ENCODE data around the gene GNB1L. TPM values are rescaled to one million over a fixed set of nuclear protein-coding genes. Genes with fewer than 3 reads are reported as not detected.

GNB1L gene
- total RNA-seq, 1 donor: 5.2 TPM

DNA sequence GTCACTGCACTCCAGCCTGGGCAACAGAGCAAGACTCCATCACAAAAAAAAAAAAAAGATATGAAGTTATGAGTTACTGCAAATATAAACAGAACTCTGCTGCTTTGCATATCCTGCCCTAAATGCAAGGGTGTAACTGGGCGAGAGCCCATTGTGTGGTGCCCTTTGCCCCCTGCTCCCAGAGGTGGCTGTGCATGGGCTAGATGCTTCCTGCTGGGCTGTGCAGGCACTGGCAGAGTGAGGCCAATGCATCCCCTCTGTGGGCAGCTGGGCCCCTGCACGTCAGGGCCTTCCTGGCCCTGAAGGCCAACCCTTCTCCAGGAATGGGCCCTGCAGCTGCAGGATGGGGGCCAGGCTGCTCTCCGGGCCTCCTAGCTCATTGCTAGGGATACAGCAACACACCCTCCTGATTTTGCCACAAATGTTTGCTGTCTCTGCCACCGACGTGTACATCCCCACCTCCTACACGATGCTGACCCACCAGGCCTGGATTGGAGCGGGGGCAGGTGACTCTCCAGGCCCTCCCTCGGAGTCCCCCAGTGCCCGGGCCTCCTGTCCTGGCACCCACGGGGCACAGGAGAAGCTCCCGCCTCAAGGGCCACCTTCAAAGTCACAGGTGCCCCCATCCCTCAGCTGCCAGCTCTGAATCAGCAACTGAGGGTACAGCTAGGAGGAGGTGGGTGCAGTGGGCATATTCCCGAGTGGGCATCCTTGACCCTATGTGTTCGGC is 46.2 kb upstream of the GNB1L start:
- TF ChIP-seq, protein P1, sequence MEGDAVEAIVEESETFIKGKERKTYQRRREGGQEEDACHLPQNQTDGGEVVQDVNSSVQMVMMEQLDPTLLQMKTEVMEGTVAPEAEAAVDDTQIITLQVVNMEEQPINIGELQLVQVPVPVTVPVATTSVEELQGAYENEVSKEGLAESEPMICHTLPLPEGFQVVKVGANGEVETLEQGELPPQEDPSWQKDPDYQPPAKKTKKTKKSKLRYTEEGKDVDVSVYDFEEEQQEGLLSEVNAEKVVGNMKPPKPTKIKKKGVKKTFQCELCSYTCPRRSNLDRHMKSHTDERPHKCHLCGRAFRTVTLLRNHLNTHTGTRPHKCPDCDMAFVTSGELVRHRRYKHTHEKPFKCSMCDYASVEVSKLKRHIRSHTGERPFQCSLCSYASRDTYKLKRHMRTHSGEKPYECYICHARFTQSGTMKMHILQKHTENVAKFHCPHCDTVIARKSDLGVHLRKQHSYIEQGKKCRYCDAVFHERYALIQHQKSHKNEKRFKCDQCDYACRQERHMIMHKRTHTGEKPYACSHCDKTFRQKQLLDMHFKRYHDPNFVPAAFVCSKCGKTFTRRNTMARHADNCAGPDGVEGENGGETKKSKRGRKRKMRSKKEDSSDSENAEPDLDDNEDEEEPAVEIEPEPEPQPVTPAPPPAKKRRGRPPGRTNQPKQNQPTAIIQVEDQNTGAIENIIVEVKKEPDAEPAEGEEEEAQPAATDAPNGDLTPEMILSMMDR (IDR thresholded peaks at IDR 0.05; ENCODE audit: insufficient read depth, low read depth, low read length): no peak
- DNase-seq (ENCODE audit: low read depth): no peak
- no peak overlapping the region for H3K4me3 ChIP-seq (ENCODE audit: low read depth, low read length)

DNA sequence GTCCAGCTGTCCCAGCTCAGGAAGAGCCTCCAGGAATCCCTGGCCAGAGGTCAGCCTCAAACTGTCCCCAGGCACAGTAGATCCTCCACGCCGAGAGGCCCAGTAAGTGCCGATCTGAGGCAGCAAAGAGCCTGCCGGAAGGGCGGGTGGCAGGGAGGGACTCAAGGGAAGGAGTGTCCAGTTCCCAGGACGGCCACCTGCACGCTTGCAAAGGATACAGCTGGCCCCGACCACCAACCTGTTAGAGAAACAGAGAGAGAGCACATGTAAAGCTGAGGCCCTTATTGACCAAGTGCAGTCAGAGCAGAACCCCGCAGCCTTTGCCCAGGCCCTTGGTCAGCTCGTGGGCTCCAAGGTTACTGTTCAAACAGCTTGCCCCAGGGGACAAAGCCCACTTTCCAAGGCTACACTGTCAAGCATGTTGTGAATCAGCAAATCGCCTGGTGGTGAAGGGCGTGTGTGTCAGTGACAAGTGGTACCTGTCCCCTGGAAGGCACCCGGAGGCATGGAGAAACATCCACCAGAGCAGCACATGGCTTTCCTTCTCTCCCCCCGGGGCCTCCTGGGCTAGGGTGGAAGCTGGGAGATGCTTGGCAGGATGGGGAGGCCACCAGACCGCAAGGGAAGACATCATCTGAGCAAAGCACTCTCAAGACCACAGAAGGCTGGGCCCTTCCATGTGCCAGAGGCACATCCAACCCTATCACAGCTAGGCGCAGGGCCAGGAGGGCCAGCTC is 44.3 kb upstream of the GNB1L start:
- no peak overlapping the region for H3K4me3 ChIP-seq (ENCODE audit: low read depth, low read length)
- no peak for DNase-seq (ENCODE audit: low read depth)
- TF ChIP-seq, protein P1 (IDR thresholded peaks at IDR 0.05; ENCODE audit: insufficient read depth, low read depth, low read length): no peak

DNA sequence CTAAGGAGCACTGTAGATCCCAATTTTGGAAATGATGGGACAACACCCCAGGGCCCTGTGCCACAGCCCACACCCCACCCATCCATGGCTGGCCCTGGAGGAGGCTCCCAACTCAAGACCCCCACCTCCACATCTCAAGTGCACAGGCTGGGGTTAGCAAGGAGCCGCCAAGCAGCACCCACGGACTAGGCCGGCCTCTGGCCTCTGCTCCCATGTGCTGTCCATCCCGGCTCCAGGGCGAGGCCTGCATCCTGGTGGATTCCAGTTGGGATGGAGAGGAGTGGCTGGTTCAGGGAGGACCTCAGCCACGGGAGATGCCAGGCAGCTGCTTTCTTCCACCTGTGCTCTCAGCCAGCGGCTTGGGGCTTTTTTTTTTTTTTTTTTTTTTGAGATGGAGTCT is 43.5 kb upstream of the GNB1L start:
- DNase-seq (ENCODE audit: low read depth): no peak
- TF ChIP-seq, protein P1 (IDR thresholded peaks at IDR 0.05; ENCODE audit: insufficient read depth, low read depth, low read length): no peak
- H3K4me3 ChIP-seq (ENCODE audit: low read depth, low read length): no peak overlapping the region

DNA sequence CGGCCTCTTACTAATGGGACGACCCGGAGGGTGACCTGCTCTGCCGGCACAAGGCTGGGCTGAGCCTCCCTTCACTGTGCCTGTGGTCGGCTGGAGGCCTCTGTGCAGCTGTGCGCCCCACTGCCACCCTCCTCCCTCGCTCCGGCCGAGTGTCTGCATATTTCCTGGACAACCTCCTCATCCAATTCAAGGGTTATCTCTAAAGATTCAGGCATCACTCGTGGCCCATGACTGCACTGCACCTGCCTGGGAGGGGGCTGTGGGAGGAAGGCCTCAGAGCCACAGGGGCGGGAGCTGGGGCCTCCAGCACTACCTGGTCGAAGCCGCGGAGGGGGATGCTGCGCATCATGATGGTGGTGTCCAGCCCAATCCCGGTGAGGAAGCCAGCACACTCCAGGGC is 43.1 kb upstream of the GNB1L start:
- DNase-seq (ENCODE audit: low read depth): no peak
- H3K4me3 ChIP-seq (ENCODE audit: low read depth, low read length): no peak overlapping the region
- TF ChIP-seq, protein P1 (IDR thresholded peaks at IDR 0.05; ENCODE audit: insufficient read depth, low read depth, low read length): no peak

DNA sequence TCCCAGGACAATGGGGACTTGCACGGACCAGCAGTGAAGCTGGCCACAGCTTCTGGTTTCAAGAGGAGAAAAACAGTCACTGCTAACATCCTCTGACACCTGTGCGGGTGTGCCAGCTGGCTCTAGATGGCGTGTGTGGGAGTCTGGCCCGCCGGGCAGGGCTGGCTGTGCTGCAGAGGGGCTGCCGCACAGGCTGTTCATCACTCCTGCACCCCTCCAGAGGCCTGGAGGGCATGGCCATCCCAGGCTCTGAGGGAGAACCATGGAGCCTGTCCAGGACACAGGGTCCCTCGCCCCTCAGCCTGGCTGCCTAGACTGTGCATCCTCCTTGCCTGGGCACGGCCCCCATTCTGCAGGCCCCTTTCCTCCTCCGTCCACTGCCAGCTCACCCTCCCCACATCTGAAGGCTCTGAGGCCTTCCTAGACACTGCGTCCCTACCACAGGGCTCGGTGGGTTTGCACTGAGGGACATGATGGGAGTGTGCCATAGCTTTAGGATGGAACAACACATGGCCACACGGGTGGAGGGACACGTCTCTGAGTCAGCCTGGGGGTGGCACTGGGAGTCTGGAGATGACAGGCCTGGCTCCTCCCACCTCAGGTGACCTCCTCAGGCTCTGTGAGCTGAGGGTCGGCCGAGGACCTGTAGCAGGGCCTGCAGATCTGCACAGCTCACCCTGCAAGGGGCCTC is 42.1 kb upstream of the GNB1L start:
- no peak for DNase-seq (ENCODE audit: low read depth)
- TF ChIP-seq, protein P1 (IDR thresholded peaks at IDR 0.05; ENCODE audit: insufficient read depth, low read depth, low read length): no peak
- no peak overlapping the region for H3K4me3 ChIP-seq (ENCODE audit: low read depth, low read length)

DNA sequence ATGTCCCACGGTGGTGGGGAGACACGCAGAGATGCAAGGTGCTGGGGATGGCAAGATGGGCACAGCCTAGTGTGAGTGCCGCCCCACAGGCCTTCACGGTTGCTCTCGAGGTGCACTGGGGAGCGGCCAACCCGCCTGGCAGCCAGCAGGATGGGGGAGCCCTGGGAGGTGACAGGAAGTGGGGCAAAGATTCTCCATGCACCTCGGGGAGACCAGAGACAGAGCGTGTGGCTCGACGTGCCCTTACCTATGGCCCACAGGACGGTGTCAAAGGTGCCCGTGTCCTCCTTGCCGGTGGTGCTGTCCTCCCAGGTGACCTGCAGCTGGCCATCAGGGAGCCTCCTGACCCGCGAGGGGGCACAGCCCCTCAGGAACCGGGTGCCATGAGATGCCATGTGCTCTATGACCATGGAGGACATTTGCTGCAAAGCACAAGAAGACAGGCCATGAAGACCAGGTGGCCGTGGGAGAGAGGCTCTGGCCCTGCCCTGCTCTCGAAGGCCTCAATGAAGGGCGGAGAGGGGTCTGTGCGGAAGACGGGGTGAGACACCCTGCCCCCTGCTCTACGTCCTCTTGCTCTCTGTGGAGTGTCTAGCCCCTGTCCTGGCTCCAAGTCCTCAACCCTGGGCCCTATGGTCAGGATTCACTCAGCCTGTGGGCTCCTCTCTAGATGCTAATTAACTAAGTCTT is 40.6 kb upstream of the GNB1L start:
- no peak for DNase-seq (ENCODE audit: low read depth)
- TF ChIP-seq, protein P1 (IDR thresholded peaks at IDR 0.05; ENCODE audit: insufficient read depth, low read depth, low read length): no peak
- no peak overlapping the region for H3K4me3 ChIP-seq (ENCODE audit: low read depth, low read length)

Data from fibroblast of villous mesenchyme (primary cell).